T-helper 2 cell (primary cell): Measurements from ENCODE around the gene KLF1.

Experiments
- DNase-seq, 5 experiments: peaks; one replicate each; pipeline versions ENCODE4 v3.0.0 to v3.0.0-alpha.2; 2012 to 2022

The KLF1 gene

GRCh38 chr19:12838182-12838885, 48.7 kb downstream of the KLF1 start, which contains the start of gene MAST1:
Gene MAST1, plus strand, starts transcription at chr19:12838515. Its CDS starts 58 bp downstream, at chr19:12838573.
- peak in 4 of 5 experiments; percentile 19 to 75 (median 42) for DNase-seq

GRCh38 chr19:12837225-12837624, 49.8 kb downstream of the KLF1 start:
- no peak for DNase-seq

GRCh38 chr19:12836529-12836863, 50.5 kb downstream of the KLF1 start:
- no peak for DNase-seq

GRCh38 chr19:12834976-12835757, 51.8 kb downstream of the KLF1 start:
- peak in 1 of 5 experiments; percentile 56 for DNase-seq

GRCh38 chr19:12834566-12834943, 52.4 kb downstream of the KLF1 start, which contains the start of gene RTBDN:
Gene RTBDN, minus strand, starts transcription at chr19:12834579. Its CDS starts 4,600 bp downstream, at chr19:12829979.
- DNase-seq, result no peak
